ENCODE data around the gene AP3M1. TPM values are rescaled to one million over a fixed set of nuclear protein-coding genes. Genes with fewer than 3 reads are reported as not detected.

AP3M1 gene
- total RNA-seq, 1 experiment from 2014 or later, result 37.4 TPM

GRCh38 chr10:74081941-74082718, 68.5 kb downstream of the AP3M1 start:
- no peak overlapping the region for H4K91ac ChIP-seq (ENCODE audit: insufficient read length, low read depth, low read length)
- Mint-ChIP-seq H3K9me3 (no peaks in the 10 kb centered on the region), H3K4me1 (peaks cover 36 to 38% of the 10 kb centered on the region in 2 experiments), H3K4me3 (no peak overlapping the region), H3K36me3 (ENCODE audit: insufficient read depth in 1 of 3, low read depth in 3 of 3) (peaks cover 29 to 60% (median 45%) of the 10 kb centered on the region in 3 experiments; a peak in 6 of 7 replicates), H3K27me3 (ENCODE audit: low read depth) (no peaks in the 10 kb centered on the region), H3K27ac (peak overlapping the region in 2 of 3 experiments; percentile 49 to 79; a peak in 3 of 7 replicates)
- no peak overlapping the region for H2BK15ac ChIP-seq (ENCODE audit: low read depth, low read length)
- no peak overlapping the region for H2AFZ ChIP-seq (ENCODE audit: low read length)
- no peak overlapping the region for H3K23ac ChIP-seq (ENCODE audit: insufficient read length, low read depth, low read length)
- H3K23me2 ChIP-seq (ENCODE audit: insufficient read length, low read depth, low read length, poor library complexity, severe bottlenecking), result no peaks in the 10 kb centered on the region
- no peaks in the 10 kb centered on the region for H3K9me3 ChIP-seq (ENCODE audit: control insufficient read depth, low read depth, low read length)
- no peak overlapping the region for H3T11ph ChIP-seq (ENCODE audit: low read length)
- no peak overlapping the region for H2AK5ac ChIP-seq (ENCODE audit: insufficient read length, low read length)
- no peak overlapping the region for H3K56ac ChIP-seq (ENCODE audit: insufficient read length, low read depth, low read length)
- no peak overlapping the region for H3K14ac ChIP-seq (ENCODE audit: insufficient read depth, low read length)
- H4K5ac ChIP-seq (ENCODE audit: insufficient read length, low read depth, low read length), result no peak overlapping the region
- H4K20me1 ChIP-seq (ENCODE audit: control insufficient read depth, insufficient read depth, insufficient read length), result no peaks in the 10 kb centered on the region
- H3K4ac ChIP-seq (ENCODE audit: low read depth, low read length), result no peak overlapping the region
- no peak overlapping the region for H3K4me2 ChIP-seq (ENCODE audit: insufficient read depth, insufficient read length, low read length)
- TF ChIP-seq CTCF (conservative IDR thresholded peaks at IDR 0.05), result no peak
- no peak overlapping the region for H2BK5ac ChIP-seq (ENCODE audit: insufficient read length, low read length)
- no peak for DNase-seq
- H2BK120ac ChIP-seq (ENCODE audit: low read depth, low read length, poor library complexity, severe bottlenecking), result no peak overlapping the region
- no peaks in the 10 kb centered on the region for H3K79me1 ChIP-seq (ENCODE audit: insufficient read depth, low read depth, low read length, poor library complexity, severe bottlenecking)
- no peak overlapping the region for H3K27ac ChIP-seq (ENCODE audit: insufficient read length, low read depth, low read length)
- H3K4me1 ChIP-seq (ENCODE audit: insufficient read depth, low read length), result peaks cover 9% of the 10 kb centered on the region
- no peak overlapping the region for H3K18ac ChIP-seq (ENCODE audit: insufficient read length, low read depth, low read length)
- no peak overlapping the region for H2BK12ac ChIP-seq (ENCODE audit: insufficient read length, low read depth, low read length)
- H3K27me3 ChIP-seq (ENCODE audit: insufficient read depth, low read length), result no peaks in the 10 kb centered on the region
- H4K8ac ChIP-seq (replicated peaks; ENCODE audit: insufficient read length, low read depth, low read length), result no peak overlapping the region
- H3K79me2 ChIP-seq (ENCODE audit: insufficient read depth, low read length), result no peaks in the 10 kb centered on the region; the same call in 1 of the 2 replicates
- no peak overlapping the region for H2BK20ac ChIP-seq (ENCODE audit: low read depth, low read length, poor library complexity, severe bottlenecking)
- no peak overlapping the region for H3K9ac ChIP-seq (ENCODE audit: extremely low read depth, insufficient read length, low read length)
- no CpG with 5 or more reads among the region's 5 CpGs for WGBS (ENCODE audit: extremely low coverage, insufficient read length, low lambda C conversion rate)

All from H9 (cell line).